NOMO-1 (cell line): ENCODE measurements around the gene SNRNP25.

ENCODE experiments used
- DNase-seq, 2 experiments: peaks; one replicate each; lab custom pipeline; 2025; ENCODE audit not compliant: unreplicated experiment in 2 of 2; lab: John Stamatoyannopoulos, UW

The SNRNP25 gene

DNA sequence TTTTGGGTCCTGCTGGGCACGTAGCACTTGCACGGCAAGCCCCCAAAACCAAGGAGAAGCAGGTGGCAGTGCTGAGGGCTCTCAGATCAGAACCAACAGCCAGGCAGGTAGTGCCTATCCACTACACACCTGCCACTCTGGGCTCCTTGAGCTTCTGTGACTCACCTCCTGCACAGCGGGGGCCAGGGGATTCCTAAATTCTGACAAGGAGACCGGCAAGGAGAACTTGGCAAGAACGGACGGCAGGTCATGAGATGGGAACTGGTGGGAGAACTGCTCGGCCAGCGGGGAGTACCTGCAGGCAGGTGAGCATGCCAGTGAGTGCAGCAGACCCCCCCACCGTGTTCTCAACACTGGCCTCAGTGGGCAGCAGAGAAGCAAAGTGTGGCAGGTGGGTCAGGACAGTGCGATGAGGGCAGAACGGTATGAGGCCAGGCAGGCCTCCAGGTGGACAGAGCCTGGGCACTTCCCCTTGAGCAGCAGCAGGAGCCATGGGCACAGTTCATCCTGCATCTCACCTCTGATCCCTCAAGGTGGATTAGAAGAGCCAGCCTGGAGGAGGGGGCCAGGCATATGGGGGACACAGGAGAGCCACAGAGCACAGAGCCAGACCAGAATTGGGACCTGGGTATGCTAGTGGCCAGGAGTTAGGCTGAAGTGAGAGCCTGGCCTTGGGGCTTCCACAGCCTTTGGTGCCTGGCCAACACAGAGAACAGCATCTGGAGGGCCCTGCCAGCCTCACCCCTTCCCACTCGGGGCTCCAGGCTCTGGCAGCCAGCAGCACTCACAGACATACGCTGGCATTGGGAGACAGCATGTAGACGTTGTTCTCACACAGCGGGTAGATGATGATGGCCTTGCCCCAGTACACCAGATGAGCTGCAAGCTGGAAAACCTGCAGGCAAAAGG lies 39.1 kb downstream of the SNRNP25 start:
- DNase-seq: no peak

DNA sequence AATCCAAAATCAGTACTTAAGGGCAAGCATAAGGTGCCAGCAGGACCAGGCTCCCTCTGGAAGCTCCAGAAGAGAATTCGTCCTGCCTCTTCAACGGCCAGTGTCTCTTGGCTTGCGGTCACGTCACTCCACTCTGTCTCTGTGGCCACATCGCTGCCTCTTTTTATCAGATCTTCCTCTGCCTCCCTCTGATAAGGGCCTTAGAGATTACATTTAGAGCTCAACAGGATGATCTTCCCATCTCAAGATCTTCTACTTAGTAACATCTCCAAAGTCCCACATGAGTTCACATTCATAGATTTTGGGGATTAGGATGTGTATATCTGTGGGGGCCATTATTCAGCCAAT lies 41.3 kb downstream of the SNRNP25 start:
- DNase-seq: no peak

DNA sequence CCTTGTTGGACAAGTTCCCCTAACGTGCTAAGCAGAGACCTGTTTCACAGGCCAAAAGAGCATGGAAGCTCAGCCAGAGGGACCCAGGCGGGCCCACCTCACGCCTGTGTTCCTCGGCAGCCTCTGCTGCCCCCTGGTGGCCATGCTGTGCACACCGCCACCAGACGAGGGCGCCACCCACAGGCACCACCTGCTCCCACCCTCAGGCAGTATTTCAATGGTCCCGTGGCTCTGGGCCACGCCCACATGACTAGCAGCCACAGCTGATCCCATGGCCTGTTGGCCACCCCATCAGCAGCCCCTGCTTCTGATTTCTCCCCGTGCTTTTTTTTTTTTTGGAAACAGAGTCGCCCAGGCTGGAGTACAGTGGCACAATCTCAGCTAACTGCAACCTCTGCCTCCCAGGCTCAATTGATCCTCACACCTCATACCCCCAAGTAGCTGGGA lies 43.3 kb downstream of the SNRNP25 start:
- peak; percentile 87 to 92 for DNase-seq

DNA sequence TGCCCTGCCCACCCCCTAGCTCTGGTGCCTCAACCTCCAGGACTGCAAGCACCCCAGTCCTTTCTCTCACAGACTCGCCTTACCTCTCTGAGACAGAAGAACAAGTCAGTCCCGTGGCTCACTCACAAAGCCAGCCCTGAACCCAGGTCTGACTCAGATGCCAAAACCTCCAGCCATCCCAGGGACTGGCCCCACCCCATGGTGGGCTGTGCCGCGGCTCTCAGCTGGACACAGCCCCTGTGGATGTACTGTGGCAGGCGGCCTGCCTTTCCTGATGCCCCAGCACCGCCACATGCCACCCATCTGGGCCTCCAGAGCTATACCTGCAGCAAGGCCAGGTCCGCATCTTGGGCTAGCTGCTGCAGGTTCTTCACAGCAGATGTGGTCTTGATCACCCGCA lies 44.2 kb downstream of the SNRNP25 start:
- DNase-seq: no peak

DNA sequence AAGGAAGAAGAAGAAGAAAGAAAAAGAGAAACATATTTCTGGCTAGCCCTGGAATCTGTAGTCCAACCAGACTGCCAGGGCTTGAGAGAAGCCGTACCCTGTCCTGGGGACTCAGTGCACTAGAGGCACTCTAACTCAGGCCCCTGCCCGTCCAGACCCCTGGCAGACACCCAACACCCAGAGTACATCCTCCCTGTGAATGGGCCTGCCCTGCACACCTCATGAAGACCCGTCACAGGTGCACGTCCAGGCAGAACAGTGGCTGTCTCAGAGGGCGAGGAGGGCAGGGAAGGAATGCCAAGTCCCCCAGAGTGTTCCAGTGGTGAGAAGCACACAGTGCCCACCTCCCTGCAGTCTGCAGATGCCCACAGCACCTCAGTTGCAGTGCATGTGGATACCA lies 47.4 kb downstream of the SNRNP25 start:
- DNase-seq: no peak

DNA sequence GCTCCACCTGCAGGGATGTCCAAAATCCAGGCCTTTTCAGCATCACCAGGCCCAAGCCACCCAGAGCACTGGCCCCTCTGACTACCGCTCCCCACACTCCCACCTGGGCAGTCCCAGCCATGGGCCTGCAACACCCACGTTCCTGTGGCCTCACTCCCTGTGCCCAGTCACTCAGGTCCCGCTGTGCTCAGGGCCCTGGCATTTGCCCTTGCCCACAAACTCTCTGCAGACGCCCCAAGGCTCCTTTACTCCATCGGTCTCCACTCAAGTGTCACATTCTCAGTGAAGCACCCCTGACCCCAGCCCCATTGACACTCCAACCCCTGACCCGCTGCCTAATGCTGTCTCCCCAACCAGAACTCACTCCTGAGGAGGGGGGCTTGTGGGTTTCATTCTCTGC lies 48.0 kb downstream of the SNRNP25 start:
- no peak for DNase-seq

DNA sequence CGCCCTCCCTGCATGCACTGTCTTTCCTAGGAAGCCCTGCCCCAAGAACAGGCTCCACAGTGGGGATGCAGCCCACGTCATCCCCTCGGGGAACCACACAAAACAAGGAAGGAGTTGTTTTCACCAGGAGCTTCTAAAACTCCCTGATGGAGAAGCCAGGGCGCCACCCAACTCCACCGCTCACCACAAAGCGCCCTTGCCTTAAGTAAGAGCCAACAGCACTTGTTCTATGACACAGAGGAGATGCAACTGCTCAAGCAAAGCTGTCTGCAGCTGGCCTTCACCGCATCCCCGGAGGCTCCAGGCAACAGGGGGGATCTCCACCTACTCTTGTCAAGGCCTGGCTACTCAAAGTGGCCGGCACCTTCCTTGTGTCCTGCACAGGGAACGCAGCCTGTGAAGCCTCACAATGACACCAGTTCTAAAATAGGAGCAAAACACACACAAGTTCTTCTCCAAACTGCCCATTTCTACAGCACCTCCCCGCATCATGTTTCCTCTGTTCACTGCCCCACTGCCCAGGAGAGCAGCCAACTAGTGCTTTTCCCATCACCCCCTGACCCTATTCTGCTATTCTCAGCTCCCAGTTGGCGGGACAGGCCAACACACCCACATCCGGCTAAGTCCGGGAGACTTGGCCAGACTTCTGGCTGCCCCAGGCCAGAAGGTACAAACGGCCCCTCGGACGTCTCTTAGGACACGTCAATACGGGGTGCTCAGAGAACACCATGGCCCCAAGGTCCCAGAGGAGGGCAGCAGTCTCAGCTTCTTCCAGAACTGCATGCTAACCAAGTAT lies 48.6 kb downstream of the SNRNP25 start:
- DNase-seq: no peak

DNA sequence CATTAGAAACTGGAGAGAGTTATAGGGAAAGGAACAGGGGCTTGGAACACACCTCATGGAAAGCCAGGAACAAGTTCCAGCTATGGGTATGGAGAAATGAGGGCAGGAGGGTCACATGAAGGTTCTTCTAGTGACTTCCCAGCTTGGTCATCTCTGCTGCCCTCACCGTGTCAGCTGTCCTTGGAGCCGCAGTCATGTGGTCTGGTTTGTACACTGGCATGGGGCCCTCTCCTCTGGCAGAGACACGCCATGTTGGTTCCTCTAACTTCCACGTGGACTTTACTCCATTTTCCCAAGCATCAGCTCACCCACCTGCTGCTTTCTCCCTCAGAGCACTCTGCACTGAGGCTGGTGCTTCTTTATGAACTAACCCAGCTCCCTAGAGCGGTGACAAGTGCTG lies 50.7 kb downstream of the SNRNP25 start:
- no peak for DNase-seq

DNA sequence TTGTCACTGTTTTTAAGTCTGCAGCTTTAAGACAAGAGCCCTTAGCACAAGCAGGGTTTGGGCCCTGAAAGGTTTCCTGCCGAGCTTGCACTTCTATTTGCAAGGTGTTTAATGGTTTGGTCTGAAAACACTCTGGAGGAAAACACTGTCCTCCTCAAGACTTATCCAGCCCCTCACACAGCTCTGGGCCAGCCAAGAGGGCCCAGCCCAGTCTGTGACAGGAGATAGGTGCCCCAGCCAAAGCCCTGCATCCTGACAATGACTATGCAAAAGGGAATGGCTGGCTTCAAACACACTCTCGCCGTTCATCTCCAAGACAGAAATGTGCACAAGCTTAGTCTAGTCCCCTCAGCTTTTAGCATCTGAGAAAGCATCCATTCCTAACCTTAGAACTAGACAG lies 51.3 kb downstream of the SNRNP25 start:
- no peak for DNase-seq

DNA sequence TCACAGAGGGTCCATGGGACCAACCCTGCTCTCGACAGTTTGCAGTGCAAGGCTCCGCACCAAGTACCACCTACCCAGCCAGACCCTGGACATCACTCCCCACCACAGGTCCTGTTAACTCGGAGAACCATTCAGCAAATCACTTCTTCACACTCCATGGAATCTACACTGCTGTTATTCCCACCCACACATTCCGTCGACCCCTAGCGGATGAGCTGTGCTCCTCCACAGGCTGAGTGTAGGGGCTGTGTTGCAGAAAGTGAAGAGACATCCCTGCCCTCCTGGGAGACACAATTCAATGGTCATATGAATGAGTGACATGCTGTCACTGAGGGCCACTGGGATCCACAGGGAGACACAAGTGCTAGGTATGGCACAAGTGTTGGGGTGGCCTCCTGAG lies 51.9 kb downstream of the SNRNP25 start:
- DNase-seq: no peak

DNA sequence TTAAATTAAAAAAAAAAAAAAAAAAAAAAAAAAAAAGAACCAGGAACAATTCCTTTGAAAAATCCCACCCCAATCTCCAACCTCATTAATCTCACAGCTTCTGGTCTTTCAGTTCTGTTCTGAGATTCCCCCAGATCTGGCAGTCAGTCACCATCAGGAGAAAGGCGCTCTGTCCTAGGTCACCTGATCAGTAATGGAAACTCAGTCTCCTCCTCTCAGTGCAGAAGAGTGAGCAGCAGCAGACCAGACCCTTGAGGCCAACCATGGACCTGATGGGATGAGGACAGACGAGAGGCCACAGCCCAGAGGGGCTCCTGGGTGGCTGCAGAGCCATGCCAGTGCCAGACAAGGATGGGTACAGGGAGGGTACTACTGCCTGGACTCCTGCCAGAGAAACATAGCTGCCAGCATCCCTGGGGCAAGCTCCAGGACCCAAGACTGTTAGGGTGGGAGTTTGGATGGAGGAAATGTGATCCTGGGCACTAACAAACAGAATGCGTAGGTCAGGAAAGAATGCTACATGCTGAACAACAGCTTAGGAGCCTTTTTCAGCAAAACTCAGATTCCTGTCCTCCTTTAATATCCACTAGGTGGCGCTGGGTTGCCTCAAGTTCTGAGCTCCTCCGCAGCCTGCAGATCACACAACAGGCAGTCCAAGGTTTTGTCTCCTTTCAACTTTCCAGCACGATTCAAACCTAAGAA lies 53.1 kb downstream of the SNRNP25 start:
- DNase-seq: peak; percentile 71 to 80
